SK-N-SH (cell line): ENCODE measurements around the gene CLASP1.

Experiments
- CHD2 ChIP-seq: fragments of 150-350 bp; IDR thresholded peaks from 2 replicates; pipeline ENCODE4 v1.6.1; 2018; ENCODE audit warnings: low read length; ENCODE audit not compliant: partially characterized antibody
- CTCF ChIP-seq: fragments of 200-600 bp; sonication (generic); IDR thresholded peaks from 2 replicates; pipeline ENCODE4 v1.6.1; 2017; ENCODE audit warnings: antibody characterized with exemption, mild to moderate bottlenecking, moderate library complexity
- EP300 ChIP-seq, 2 experiments: IDR thresholded peaks; 2 replicates each; pipeline versions ENCODE4 v1.4.0 to v1.6.1; 2012; ENCODE audit warnings: borderline replicate concordance in 1 of 2, low read depth in 1 of 2, low read length in 1 of 2
- EZH2phosphoT487 ChIP-seq: fragments of 200-600 bp; sonication (generic); IDR thresholded peaks from 2 replicates; pipeline ENCODE4 v1.6.1; 2017; ENCODE audit warnings: low read depth, mixed run types, mild to moderate bottlenecking, antibody characterized with exemption, moderate library complexity, borderline replicate concordance
- FOXM1 ChIP-seq: IDR thresholded peaks from 2 replicates; pipeline ENCODE4 v1.4.0; 2012; ENCODE audit warnings: low read depth, mild to moderate bottlenecking
- GATA2 ChIP-seq: sonication (generic); formaldehyde crosslinking; IDR thresholded peaks from 2 replicates; pipeline ENCODE4 v1.5.0; 2020; ENCODE audit warnings: mild to moderate bottlenecking, missing genetic modification reagents
- JUND ChIP-seq: IDR thresholded peaks from 2 replicates; pipeline ENCODE4 v1.4.0; 2012
- MAX ChIP-seq: IDR thresholded peaks from 2 replicates; pipeline ENCODE4 v1.4.0; 2012; ENCODE audit warnings: low read depth
- MXI1 ChIP-seq: IDR thresholded peaks from 2 replicates; pipeline ENCODE4 v1.6.1; 2012; ENCODE audit warnings: mild to moderate bottlenecking, low read depth, low read length, improper control_type of control experiment
- RAD21 ChIP-seq: IDR thresholded peaks from 2 replicates; pipeline ENCODE4 v1.6.1; 2012; ENCODE audit warnings: mild to moderate bottlenecking, low read length
- REST ChIP-seq: IDR thresholded peaks from 2 replicates; pipeline ENCODE4 v1.6.1; 2012; ENCODE audit warnings: mild to moderate bottlenecking, low read depth, low read length, moderate library complexity
- TCF12 ChIP-seq: IDR thresholded peaks from 2 replicates; pipeline ENCODE4 v1.4.0; 2012
- USF1 ChIP-seq: IDR thresholded peaks from 2 replicates; pipeline ENCODE4 v1.4.0; 2012; ENCODE audit warnings: low read depth, borderline replicate concordance
- YY1 ChIP-seq: IDR thresholded peaks from 2 replicates; pipeline ENCODE4 v1.4.0; 2012; ENCODE audit warnings: low read depth, mild to moderate bottlenecking

GRCh38 chr2:121643877-121644276, 5.4 kb downstream of the CLASP1 start:
- TF ChIP-seq YY1 (no peak), CTCF (no peak), USF1 (no peak), FOXM1 (no peak), GATA2 (CRISPR knock-in tag) (no peak), TCF12 (no peak), CHD2 (no peak), EZH2phosphoT487 (no peak), MAX (no peak), MXI1 (no peak), RAD21 (no peak), REST (no peak), JUND (no peak), EP300 (IDR thresholded peaks at IDR 0.05; ENCODE audit: borderline replicate concordance in 1 of 2, low read depth in 1 of 2, low read length in 1 of 2) (no peak)
